HK-2 (cell line): ENCODE measurements around the gene RBMX2.

Source experiments
- DNase-seq: peaks from one replicate; pipeline ENCODE4 v3.0.0-alpha.2; 2018; ENCODE audit not compliant: unreplicated experiment

The RBMX2 gene

DNA sequence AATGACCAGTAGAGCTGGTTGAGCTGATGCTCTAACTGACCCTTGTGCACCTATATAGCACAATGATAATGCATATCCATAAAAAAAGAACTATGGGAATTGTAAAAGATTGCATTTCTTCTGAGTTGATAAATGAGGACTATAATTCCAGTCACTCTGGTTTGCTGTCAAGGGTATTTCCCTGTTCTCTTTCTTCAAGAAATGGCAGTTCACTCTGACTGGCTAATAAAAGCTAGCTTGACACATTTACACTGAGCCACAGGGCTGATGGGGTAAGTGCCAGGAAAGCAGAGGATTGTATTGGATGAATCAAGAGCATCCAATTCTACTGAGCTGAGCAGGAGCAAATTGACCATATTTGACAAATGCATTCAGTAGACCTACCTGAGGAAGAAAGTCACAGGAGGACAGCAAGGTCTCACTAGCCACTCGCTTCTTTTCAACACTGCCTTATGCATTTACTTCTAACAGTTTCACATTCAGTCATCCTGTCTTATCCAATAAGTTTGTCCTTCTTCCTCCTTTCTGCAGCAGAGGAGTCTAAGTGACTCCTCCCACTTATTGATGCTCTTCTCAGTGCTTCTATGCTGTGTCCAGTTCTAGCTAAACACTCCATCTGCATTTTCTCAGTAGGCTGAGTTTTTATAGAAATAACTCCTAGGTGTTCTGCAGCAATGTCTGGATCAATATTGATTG, 43.0 kb downstream of the RBMX2 start:
- no peak for DNase-seq

GRCh38 chrX:130446974-130447373, 45.2 kb downstream of the RBMX2 start:
- no peak for DNase-seq
